HFFc6 (cell line): Measurements from ENCODE around the gene ASB2. TPM values are rescaled to one million over a fixed set of nuclear protein-coding genes. Genes with fewer than 3 reads are reported as not detected.
A peak's percentile ranks its signal among the peaks of the same experiment; 100 is the strongest.

Experiments
- DNase-seq: peaks from one replicate; pipeline ENCODE4 v3.0.0-alpha.2; 2018
- H3K27ac Mint-ChIP-seq: 2 replicates; pipeline ENCODE4 v1.8.0; 2020; ENCODE audit warnings: mild to moderate bottlenecking, mixed read lengths
- H3K27me3 Mint-ChIP-seq: 2 replicates; pipeline ENCODE4 v1.8.0; 2021; ENCODE audit warnings: mild to moderate bottlenecking, moderate library complexity, mixed read lengths; ENCODE audit not compliant: insufficient read depth
- H3K36me3 Mint-ChIP-seq: 2 replicates; pipeline ENCODE4 v1.8.0; 2021; ENCODE audit warnings: low read depth, mixed read lengths
- H3K4me1 Mint-ChIP-seq: 2 replicates; pipeline ENCODE4 v1.8.0; 2020; ENCODE audit warnings: low read depth, mixed read lengths
- H3K4me3 Mint-ChIP-seq: 2 replicates; pipeline ENCODE4 v1.8.0; 2020; ENCODE audit warnings: mild to moderate bottlenecking, moderate library complexity, mixed read lengths
- H3K9me3 Mint-ChIP-seq: 2 replicates; pipeline ENCODE4 v1.8.0; 2020; ENCODE audit warnings: mild to moderate bottlenecking, mixed read lengths
- CTCF ChIP-seq: fragments of 200-600 bp; sonication (generic); IDR thresholded peaks from 2 replicates; pipeline ENCODE4 v1.5.0; 2021; ENCODE audit warnings: antibody characterized with exemption, mild to moderate bottlenecking
- total RNA-seq, 6 experiments: library from RNA; stranded (reverse); fragmentation: NEBNext Ultra II Directional; extraction: Animal tissue kit (Norgen Biotek cat#: 25700); gene quantifications; 2 replicates in 1 of 6; 3 replicates in 5 of 6; pipeline ENCODE4 v1.2.3, GENCODE V29; 2021

ASB2 gene
- total RNA-seq, 6 experiments from 2014 or later: not detected

GRCh38 chr14:93949511-93950075, 26.8 kb downstream of the ASB2 start:
- H3K27ac Mint-ChIP-seq: no peak overlapping the region
- peaks cover 10% of the 10 kb centered on the region for H3K27me3 Mint-ChIP-seq
- no peaks in the 10 kb centered on the region for H3K36me3 Mint-ChIP-seq
- H3K4me3 Mint-ChIP-seq: no peak overlapping the region
- H3K4me1 Mint-ChIP-seq: peaks cover 22% of the 10 kb centered on the region
- DNase-seq: no peak
- TF ChIP-seq CTCF: no peak
- no peaks in the 10 kb centered on the region for H3K9me3 Mint-ChIP-seq

- no peaks in the 10 kb centered on the region for H3K36me3 Mint-ChIP-seq
- peaks cover 7% of the 10 kb centered on the region for H3K27me3 Mint-ChIP-seq
- no peak for DNase-seq
- TF ChIP-seq CTCF: no peak
- peaks cover 26% of the 10 kb centered on the region for H3K4me1 Mint-ChIP-seq
- no peaks in the 10 kb centered on the region for H3K9me3 Mint-ChIP-seq
- no peak overlapping the region for H3K27ac Mint-ChIP-seq
- no peak overlapping the region for H3K4me3 Mint-ChIP-seq
Measured at GRCh38 chr14:93947282-93947681, 29.1 kb downstream of the ASB2 start.

- no peak for DNase-seq
- TF ChIP-seq CTCF: no peak
- peaks cover 32% of the 10 kb centered on the region for H3K4me1 Mint-ChIP-seq
- no peak overlapping the region for H3K27ac Mint-ChIP-seq
- H3K27me3 Mint-ChIP-seq: peaks cover 7% of the 10 kb centered on the region
- no peak overlapping the region for H3K4me3 Mint-ChIP-seq
- H3K9me3 Mint-ChIP-seq: no peaks in the 10 kb centered on the region
- no peaks in the 10 kb centered on the region for H3K36me3 Mint-ChIP-seq
Measured at GRCh38 chr14:93946541-93947090, 29.8 kb downstream of the ASB2 start.

GRCh38 chr14:93946104-93946503, 30.3 kb downstream of the ASB2 start:
- H3K36me3 Mint-ChIP-seq: no peaks in the 10 kb centered on the region
- no peak overlapping the region for H3K27ac Mint-ChIP-seq
- H3K4me1 Mint-ChIP-seq: peaks cover 37% of the 10 kb centered on the region
- DNase-seq: peak; percentile 9
- no peaks in the 10 kb centered on the region for H3K9me3 Mint-ChIP-seq
- H3K27me3 Mint-ChIP-seq: peaks cover 5% of the 10 kb centered on the region; the same call in 1 of the 2 replicates
- TF ChIP-seq CTCF: no peak
- H3K4me3 Mint-ChIP-seq: no peak overlapping the region

- H3K4me1 Mint-ChIP-seq: peaks cover 38% of the 10 kb centered on the region
- H3K4me3 Mint-ChIP-seq: no peak overlapping the region
- no peaks in the 10 kb centered on the region for H3K9me3 Mint-ChIP-seq
- peaks cover 3% of the 10 kb centered on the region; the same call in 1 of the 2 replicates for H3K27me3 Mint-ChIP-seq
- TF ChIP-seq CTCF: no peak
- no peak for DNase-seq
- H3K27ac Mint-ChIP-seq: no peak overlapping the region
- no peaks in the 10 kb centered on the region for H3K36me3 Mint-ChIP-seq
Measured at GRCh38 chr14:93945070-93945399, 31.3 kb downstream of the ASB2 start.
